IPS-15b (cell line): ENCODE measurements around the gene CUEDC2.

Experiments used
- H3K27me3 ChIP-seq: one replicate; pipeline ENCODE4 v1.6.1; 2013; ENCODE audit warnings: low read length; ENCODE audit not compliant: control insufficient read depth, insufficient read depth
- H3K36me3 ChIP-seq: one replicate; pipeline ENCODE4 v1.6.1; 2013; ENCODE audit warnings: low read length; ENCODE audit not compliant: control insufficient read depth, insufficient read depth
- H3K4me1 ChIP-seq: one replicate; pipeline ENCODE4 v1.6.1; 2013; ENCODE audit warnings: mild to moderate bottlenecking, low read length; ENCODE audit not compliant: control insufficient read depth, insufficient read depth
- H3K4me3 ChIP-seq: one replicate; pipeline ENCODE4 v1.5.1; 2013; ENCODE audit warnings: low read depth, low read length
- H3K9ac ChIP-seq: one replicate; pipeline ENCODE4 v1.6.1; 2013; ENCODE audit warnings: low read depth, mild to moderate bottlenecking, low read length
- H3K9me3 ChIP-seq: one replicate; pipeline ENCODE4 v1.6.1; 2013; ENCODE audit warnings: mild to moderate bottlenecking, low read length; ENCODE audit not compliant: control insufficient read depth, insufficient read depth

Gene CUEDC2

GRCh38 chr10:102421507-102421756 lies 10.9 kb downstream of the CUEDC2 start:
- Histone ChIP-seq H3K4me3 (peak overlapping the region; percentile 87), H3K27me3 (no peaks in the 10 kb centered on the region), H3K4me1 (peaks cover 2% of the 10 kb centered on the region), H3K9me3 (no peaks in the 10 kb centered on the region), H3K9ac (peak overlapping the region; percentile 77), H3K36me3 (peaks cover 8% of the 10 kb centered on the region)

- Histone ChIP-seq H3K4me1 (peaks cover 2% of the 10 kb centered on the region), H3K36me3 (peaks cover 8% of the 10 kb centered on the region), H3K9me3 (no peaks in the 10 kb centered on the region), H3K4me3 (peak within 1 kb of the TSS; percentile 87), H3K9ac (peak within 1 kb of the TSS; percentile 77), H3K27me3 (no peaks in the 10 kb centered on the region)
These were observed 11.5 kb downstream of the CUEDC2 start, which contains the start of gene FBXL15 for GRCh38 chr10:102420714-102421506. Gene FBXL15 (plus strand): TSS chr10:102420836. CDS start chr10:102421130, 294 bp downstream.

- Histone ChIP-seq H3K4me1 (peaks cover 2% of the 10 kb centered on the region), H3K36me3 (peaks cover 8% of the 10 kb centered on the region), H3K9me3 (no peaks in the 10 kb centered on the region), H3K4me3 (peak overlapping the region; percentile 87), H3K9ac (peak overlapping the region; percentile 48), H3K27me3 (no peaks in the 10 kb centered on the region)
These were observed 12.1 kb downstream of the CUEDC2 start for GRCh38 chr10:102420181-102420713.

- peaks cover 2% of the 10 kb centered on the region for H3K4me1 ChIP-seq
- H3K27me3 ChIP-seq, result no peaks in the 10 kb centered on the region
- no peak overlapping the region for H3K9ac ChIP-seq
- no peaks in the 10 kb centered on the region for H3K9me3 ChIP-seq
- peaks cover 8% of the 10 kb centered on the region for H3K36me3 ChIP-seq
- H3K4me3 ChIP-seq, result peak overlapping the region; percentile 87
These were observed 12.8 kb downstream of the CUEDC2 start for GRCh38 chr10:102419269-102420180.

- H3K4me3 ChIP-seq, result peak within 1 kb of the TSS; percentile 87
- no peaks in the 10 kb centered on the region for H3K9me3 ChIP-seq
- H3K27me3 ChIP-seq, result no peaks in the 10 kb centered on the region
- H3K36me3 ChIP-seq, result peaks cover 8% of the 10 kb centered on the region
- peak within 1 kb of the TSS; percentile 60 for H3K9ac ChIP-seq
- H3K4me1 ChIP-seq, result peaks cover 2% of the 10 kb centered on the region
These were observed 13.6 kb downstream of the CUEDC2 start, which contains the start of gene PSD for GRCh38 chr10:102418622-102419268. Gene PSD (minus strand): TSS chr10:102418785. CDS start chr10:102417038, 1,747 bp downstream.

GRCh38 chr10:102416695-102417094 lies 15.7 kb downstream of the CUEDC2 start:
- Histone ChIP-seq H3K9ac (no peak overlapping the region), H3K4me3 (no peak overlapping the region), H3K4me1 (no peaks in the 10 kb centered on the region), H3K27me3 (peaks cover 5% of the 10 kb centered on the region), H3K36me3 (no peaks in the 10 kb centered on the region), H3K9me3 (no peaks in the 10 kb centered on the region)

- Histone ChIP-seq H3K4me1 (peaks cover 4% of the 10 kb centered on the region), H3K4me3 (no peak overlapping the region), H3K36me3 (no peaks in the 10 kb centered on the region), H3K27me3 (peaks cover 9% of the 10 kb centered on the region), H3K9ac (no peak overlapping the region), H3K9me3 (no peaks in the 10 kb centered on the region)
These were observed 16.1 kb downstream of the CUEDC2 start for GRCh38 chr10:102416283-102416682.

- H3K9me3 ChIP-seq, result no peaks in the 10 kb centered on the region
- H3K27me3 ChIP-seq, result peaks cover 22% of the 10 kb centered on the region
- no peak overlapping the region for H3K9ac ChIP-seq
- H3K4me1 ChIP-seq, result peaks cover 11% of the 10 kb centered on the region
- no peaks in the 10 kb centered on the region for H3K36me3 ChIP-seq
- no peak overlapping the region for H3K4me3 ChIP-seq
These were observed 17.6 kb downstream of the CUEDC2 start for GRCh38 chr10:102414749-102415148.

GRCh38 chr10:102413806-102414561 lies 18.4 kb downstream of the CUEDC2 start:
- Histone ChIP-seq H3K4me1 (peaks cover 14% of the 10 kb centered on the region), H3K27me3 (peaks cover 27% of the 10 kb centered on the region), H3K9me3 (no peaks in the 10 kb centered on the region), H3K9ac (no peak overlapping the region), H3K36me3 (no peaks in the 10 kb centered on the region), H3K4me3 (no peak overlapping the region)

- Histone ChIP-seq H3K9me3 (no peaks in the 10 kb centered on the region), H3K27me3 (peaks cover 30% of the 10 kb centered on the region), H3K36me3 (no peaks in the 10 kb centered on the region), H3K9ac (no peak overlapping the region), H3K4me3 (no peak overlapping the region), H3K4me1 (peaks cover 14% of the 10 kb centered on the region)
These were observed 19.2 kb downstream of the CUEDC2 start for GRCh38 chr10:102413053-102413705.
